Measurements from ENCODE around the gene POLL. TPM values are rescaled to one million over a fixed set of nuclear protein-coding genes. Genes with fewer than 3 reads are reported as not detected.

Gene POLL
- total RNA-seq, 3 donors from 2014 or later, result 19.5 to 31.6 (median 20.3) TPM

- no peak for DNase-seq (ENCODE audit: low spot score in 2 of 2)
- Histone ChIP-seq H3K27me3 (no peaks in the 10 kb centered on the region), H3K9me3 (no peaks in the 10 kb centered on the region), H3K36me3 (no peaks in the 10 kb centered on the region), H3K27ac (no peak overlapping the region), H3K4me1 (no peaks in the 10 kb centered on the region), H3K4me3 (no peak overlapping the region)
- TF ChIP-seq POLR2A (IDR thresholded peaks at IDR 0.05), result no peak
- TF ChIP-seq CTCF (IDR thresholded peaks at IDR 0.05), result no peak
- TF ChIP-seq POLR2AphosphoS5 (IDR thresholded peaks at IDR 0.05), result no peak
- intact Hi-C loops (cut with DNase I; ENCODE audit: low total_unique reads), result no loop called here
Observed at GRCh38 chr10:101617824-101618568, 29.9 kb upstream of the POLL start.

- DNase-seq (ENCODE audit: low spot score in 2 of 2), result no peak
- TF ChIP-seq POLR2A (IDR thresholded peaks at IDR 0.05) (no peak), POLR2AphosphoS5 (IDR thresholded peaks at IDR 0.05) (no peak), CTCF (IDR thresholded peaks at IDR 0.05) (no peak)
- Histone ChIP-seq H3K4me3 (no peak overlapping the region), H3K27ac (peak overlapping the region; percentile 50 to 60), H3K36me3 (no peaks in the 10 kb centered on the region), H3K27me3 (no peaks in the 10 kb centered on the region), H3K9me3 (no peaks in the 10 kb centered on the region), H3K4me1 (no peaks in the 10 kb centered on the region)
- intact Hi-C loops (cut with DNase I; ENCODE audit: low total_unique reads), result no loop called here
Observed at GRCh38 chr10:101617102-101617823, 29.2 kb upstream of the POLL start.

- H3K4me3 ChIP-seq, result no peak overlapping the region
- TF ChIP-seq POLR2A (IDR thresholded peaks at IDR 0.05) (no peak), CTCF (IDR thresholded peaks at IDR 0.05) (no peak), POLR2AphosphoS5 (IDR thresholded peaks at IDR 0.05) (no peak)
- H3K27ac ChIP-seq, result peak overlapping the region; percentile 50 to 60
- H3K36me3 ChIP-seq, result no peaks in the 10 kb centered on the region
- intact Hi-C loops (cut with DNase I; ENCODE audit: low total_unique reads), result no loop called here
- H3K27me3 ChIP-seq, result no peaks in the 10 kb centered on the region
- no peaks in the 10 kb centered on the region for H3K4me1 ChIP-seq
- H3K9me3 ChIP-seq, result no peaks in the 10 kb centered on the region
- peak in 1 of 2 donors; percentile 22 for DNase-seq (ENCODE audit: low spot score in 2 of 2)
Observed at GRCh38 chr10:101616415-101617101, 28.5 kb upstream of the POLL start.

- intact Hi-C loops (cut with DNase I; ENCODE audit: low total_unique reads), result no loop called here
- no peaks in the 10 kb centered on the region for H3K36me3 ChIP-seq
- H3K27me3 ChIP-seq, result no peaks in the 10 kb centered on the region
- H3K9me3 ChIP-seq, result no peaks in the 10 kb centered on the region
- no peak overlapping the region for H3K27ac ChIP-seq
- TF ChIP-seq POLR2AphosphoS5 (IDR thresholded peaks at IDR 0.05) (no peak), POLR2A (IDR thresholded peaks at IDR 0.05) (no peak)
- no peak overlapping the region for H3K4me3 ChIP-seq
- no peak for DNase-seq (ENCODE audit: low spot score in 2 of 2)
- no peaks in the 10 kb centered on the region for H3K4me1 ChIP-seq
Observed at GRCh38 chr10:101615525-101616116, 27.6 kb upstream of the POLL start.

- H3K4me3 ChIP-seq, result no peak overlapping the region
- no peaks in the 10 kb centered on the region for H3K27me3 ChIP-seq
- H3K27ac ChIP-seq, result no peak overlapping the region
- DNase-seq (ENCODE audit: low spot score in 2 of 2), result no peak
- intact Hi-C loops (cut with DNase I; ENCODE audit: low total_unique reads), result no loop called here
- H3K36me3 ChIP-seq, result no peaks in the 10 kb centered on the region
- no peaks in the 10 kb centered on the region for H3K9me3 ChIP-seq
- no peaks in the 10 kb centered on the region for H3K4me1 ChIP-seq
- TF ChIP-seq POLR2A (IDR thresholded peaks at IDR 0.05), result no peak
- TF ChIP-seq CTCF (IDR thresholded peaks at IDR 0.05), result no peak
- TF ChIP-seq POLR2AphosphoS5 (IDR thresholded peaks at IDR 0.05), result no peak
Observed at GRCh38 chr10:101614663-101615524, 26.8 kb upstream of the POLL start.
